HFF-Myc (cell line): ENCODE results near the gene KYAT1.
"Not testable (repeated sequence)": the region's sequence is repeated elsewhere in the genome, so short reads cannot be mapped to it uniquely, and the experiment has no call there.

Experiments used
- DNase-seq: peaks from one replicate; pipeline ENCODE4 v3.0.0-alpha.2; 2011; ENCODE audit warnings: low read depth; ENCODE audit errors: extremely low read depth
- H3K4me3 ChIP-seq: replicated peaks from 2 replicates; pipeline ENCODE4 v1.5.1; 2011; ENCODE audit warnings: low read depth, mild to moderate bottlenecking, control low read depth, low read length
- TF ChIP-seq, protein P1 (sequence below): IDR thresholded peaks from 2 replicates; pipeline ENCODE4 v1.5.1; 2012; ENCODE audit warnings: mild to moderate bottlenecking, low read depth, low read length, control low read depth; ENCODE audit errors: missing control alignments

KYAT1 gene

DNA sequence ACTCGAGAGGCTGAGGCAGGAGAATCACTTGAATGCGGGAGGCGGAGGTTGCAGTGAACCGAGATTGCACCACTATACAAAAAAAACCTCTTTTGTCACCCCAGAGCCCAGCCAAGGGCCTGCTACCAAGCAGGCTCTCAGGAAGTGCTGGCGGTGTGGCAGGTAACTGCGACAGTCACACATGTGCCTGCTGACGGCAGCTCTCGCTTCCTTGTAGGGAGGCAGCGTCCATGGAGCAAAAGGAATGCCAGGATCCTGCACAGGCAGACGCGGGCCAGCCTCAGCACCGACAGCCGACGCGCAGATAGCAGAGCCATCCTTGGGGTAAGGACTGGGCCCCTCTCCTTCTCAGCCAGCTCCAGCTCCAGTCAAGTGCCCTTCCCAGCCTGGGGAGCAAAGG is 4.0 kb upstream of the KYAT1 start:
- no peak overlapping the region for H3K4me3 ChIP-seq
- no peak for DNase-seq
- TF ChIP-seq, protein P1, sequence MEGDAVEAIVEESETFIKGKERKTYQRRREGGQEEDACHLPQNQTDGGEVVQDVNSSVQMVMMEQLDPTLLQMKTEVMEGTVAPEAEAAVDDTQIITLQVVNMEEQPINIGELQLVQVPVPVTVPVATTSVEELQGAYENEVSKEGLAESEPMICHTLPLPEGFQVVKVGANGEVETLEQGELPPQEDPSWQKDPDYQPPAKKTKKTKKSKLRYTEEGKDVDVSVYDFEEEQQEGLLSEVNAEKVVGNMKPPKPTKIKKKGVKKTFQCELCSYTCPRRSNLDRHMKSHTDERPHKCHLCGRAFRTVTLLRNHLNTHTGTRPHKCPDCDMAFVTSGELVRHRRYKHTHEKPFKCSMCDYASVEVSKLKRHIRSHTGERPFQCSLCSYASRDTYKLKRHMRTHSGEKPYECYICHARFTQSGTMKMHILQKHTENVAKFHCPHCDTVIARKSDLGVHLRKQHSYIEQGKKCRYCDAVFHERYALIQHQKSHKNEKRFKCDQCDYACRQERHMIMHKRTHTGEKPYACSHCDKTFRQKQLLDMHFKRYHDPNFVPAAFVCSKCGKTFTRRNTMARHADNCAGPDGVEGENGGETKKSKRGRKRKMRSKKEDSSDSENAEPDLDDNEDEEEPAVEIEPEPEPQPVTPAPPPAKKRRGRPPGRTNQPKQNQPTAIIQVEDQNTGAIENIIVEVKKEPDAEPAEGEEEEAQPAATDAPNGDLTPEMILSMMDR: no peak

DNA sequence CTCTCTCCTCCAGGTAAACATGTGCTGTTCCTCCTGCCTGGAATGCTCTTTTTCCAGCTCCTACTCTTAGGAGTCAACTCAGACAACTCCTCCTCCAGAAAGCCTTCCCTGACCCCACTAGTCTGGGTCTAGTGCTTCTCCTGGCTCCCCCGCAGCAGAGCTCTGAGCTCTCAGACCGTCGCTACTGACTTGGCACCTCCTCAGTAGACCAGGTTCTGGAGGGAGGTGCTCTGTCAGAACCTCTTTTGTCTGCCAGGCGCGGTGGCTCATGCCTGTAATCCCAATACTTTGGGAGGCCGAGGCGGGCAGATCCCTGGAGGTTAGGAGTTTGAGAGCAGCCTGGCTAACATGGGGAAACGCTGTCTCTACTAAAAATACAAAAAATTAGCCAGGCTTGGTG is 3.6 kb upstream of the KYAT1 start:
- no peak for DNase-seq
- TF ChIP-seq, protein P1: no peak
- no peak overlapping the region for H3K4me3 ChIP-seq

DNA sequence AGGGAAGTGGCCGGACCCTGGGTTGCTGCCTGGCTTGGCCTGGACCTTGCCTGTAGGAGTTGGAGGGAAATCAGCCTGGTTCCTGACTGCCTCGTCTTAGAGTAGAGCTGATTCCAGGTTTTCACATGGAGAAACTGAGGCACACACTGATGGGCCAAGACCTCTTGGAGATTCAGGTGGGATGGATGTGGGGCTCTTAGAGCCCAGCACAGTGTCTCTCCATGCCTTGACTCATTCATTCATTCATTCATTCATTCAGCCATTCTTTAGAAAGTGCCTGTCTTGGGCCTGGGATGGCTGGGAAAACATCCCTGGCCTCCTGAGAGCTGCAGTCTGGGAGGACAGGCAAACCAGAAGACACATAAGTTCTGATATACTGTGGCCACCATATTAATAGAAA is 2.4 kb upstream of the KYAT1 start:
- no peak overlapping the region for H3K4me3 ChIP-seq
- DNase-seq: no peak

DNA sequence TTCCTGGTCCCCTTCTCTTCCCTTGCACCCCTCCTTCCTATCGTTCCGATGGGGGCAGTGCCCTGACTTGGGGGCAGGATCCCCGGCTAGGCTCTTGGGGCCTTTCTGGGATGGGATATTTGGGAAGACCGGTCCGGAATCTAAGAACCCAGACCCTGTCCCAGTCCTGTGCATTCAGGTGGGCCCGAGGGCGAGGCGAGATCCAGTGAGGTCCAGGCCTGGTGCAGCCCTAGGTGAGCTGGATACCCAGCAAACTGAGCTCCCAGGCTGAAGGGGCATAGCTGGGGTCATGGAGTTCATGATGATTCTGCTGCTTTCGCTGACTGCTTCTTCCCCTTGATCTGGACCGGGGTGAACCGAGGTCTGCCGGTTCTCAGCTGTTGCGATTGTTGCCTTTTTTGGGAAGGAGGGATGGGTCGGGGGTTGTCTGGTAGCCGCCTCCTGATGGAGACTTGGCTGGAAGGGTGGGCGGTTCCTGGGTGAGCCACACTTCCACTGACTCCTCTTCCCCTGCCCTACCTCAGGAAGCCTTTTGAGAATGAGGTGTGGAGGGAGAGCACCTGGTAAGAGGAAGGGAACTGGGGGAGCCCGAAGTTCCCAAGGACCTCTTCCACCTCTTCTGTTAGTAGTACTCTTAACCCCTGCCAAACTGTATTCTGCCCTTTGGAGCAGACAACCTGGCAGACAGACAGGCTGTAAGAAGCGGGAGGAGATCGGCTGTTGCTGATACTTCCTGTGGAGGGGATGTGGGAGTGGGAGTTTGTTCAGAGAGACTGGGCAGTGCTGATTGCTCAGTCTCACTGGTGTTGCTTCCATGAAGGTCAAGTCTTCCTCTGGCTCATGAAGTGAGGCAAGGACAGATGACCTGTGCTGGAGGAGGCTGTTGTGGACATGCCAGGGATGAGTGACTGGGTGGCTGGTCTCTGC is 1.2 kb upstream of the KYAT1 start:
- TF ChIP-seq, protein P1: no peak
- DNase-seq: no peak
- peak overlapping the region; percentile 97 for H3K4me3 ChIP-seq

More for the DNA sequence above, 2.4 kb upstream of the KYAT1 start:
- TF ChIP-seq, protein P1: no peak

DNA sequence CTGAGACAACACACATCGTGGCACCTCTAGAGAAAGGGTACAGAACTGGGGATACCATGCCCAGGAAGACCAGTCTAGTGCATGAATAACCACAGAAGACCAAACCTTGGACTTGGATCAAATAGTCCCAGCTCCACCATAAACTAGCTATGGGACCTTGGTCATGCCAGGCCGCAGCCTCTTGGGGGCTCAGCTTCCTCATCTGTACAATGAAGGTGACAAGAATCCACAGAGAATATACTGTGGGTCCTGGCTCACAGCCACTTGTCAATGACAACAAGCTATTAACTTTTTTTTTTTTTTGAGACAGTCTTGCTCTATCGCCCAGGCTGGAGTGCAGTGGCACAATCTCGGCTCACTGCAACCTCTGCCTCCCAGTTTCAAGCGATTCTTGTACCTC is 3.9 kb downstream of the KYAT1 start:
- TF ChIP-seq, protein P1: no peak
- H3K4me3 ChIP-seq: no peak overlapping the region
- DNase-seq: no peak

DNA sequence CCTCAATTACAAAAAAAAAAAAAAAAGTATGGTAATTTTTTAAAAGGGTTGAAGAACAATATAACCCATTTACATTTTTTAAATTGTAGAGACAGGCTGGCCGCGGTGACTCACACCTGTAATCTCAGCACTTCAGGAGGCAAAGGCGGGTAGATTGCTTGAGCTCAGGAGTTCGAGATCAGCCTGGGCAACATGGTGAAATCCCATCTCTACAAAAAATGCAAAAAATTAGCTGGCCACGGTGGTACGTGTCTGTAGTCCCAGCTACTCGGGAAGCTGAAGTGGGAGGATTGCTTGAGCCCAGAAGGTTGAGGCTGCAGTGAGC is 10.8 kb downstream of the KYAT1 start:
- H3K4me3 ChIP-seq, DNase-seq: not testable (repeated sequence)

DNA sequence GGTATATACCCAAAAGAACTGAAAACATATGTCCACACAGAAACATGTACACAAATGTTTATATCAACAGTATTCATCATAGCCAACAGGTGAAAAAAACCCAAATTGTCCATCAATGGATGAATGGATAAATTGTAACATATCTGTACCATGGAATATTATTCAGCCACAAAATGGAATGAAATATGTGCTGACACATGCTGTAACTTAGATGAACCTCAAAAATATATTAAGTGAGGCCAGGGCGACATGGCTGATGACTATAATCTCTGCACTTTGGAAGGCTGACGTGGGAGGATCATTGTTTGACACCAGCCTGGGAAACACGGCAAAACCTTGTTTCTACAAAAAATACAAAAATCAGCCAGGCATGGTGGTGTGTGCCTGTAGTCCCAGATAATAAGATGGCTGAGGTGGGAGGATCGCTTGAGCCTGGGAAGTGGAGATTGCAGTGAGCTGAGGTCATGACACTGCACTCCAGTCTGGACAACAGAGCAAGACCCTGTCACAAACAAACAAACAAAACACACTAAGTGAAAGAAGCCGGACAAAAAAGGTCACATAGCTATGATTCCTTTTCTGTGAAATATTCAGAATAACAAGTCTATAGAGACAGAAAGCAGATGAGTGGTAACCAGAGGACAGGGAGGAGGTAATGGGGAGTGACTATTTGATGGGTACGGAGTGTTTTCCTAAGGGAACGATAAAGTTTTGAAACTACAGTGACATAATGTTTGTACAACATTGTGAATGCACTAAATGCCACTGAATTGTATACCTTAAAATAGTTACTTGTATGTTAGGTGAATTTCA is 11.4 kb downstream of the KYAT1 start:
- no peak for DNase-seq
- TF ChIP-seq, protein P1: no peak
- H3K4me3 ChIP-seq: no peak overlapping the region
